Skeletal muscle tissue (tissue), 4 donors: ENCODE data around the gene PPM1H. TPM values are rescaled to one million over a fixed set of nuclear protein-coding genes. Genes with fewer than 3 reads are reported as not detected.
"Not testable (repeated sequence)": the region's sequence is repeated elsewhere in the genome, so short reads cannot be mapped to it uniquely, and the experiment has no call there.

ENCODE experiments used
- H3K27ac ChIP-seq: one replicate; pipeline ENCODE4 v1.7.0; 2013; ENCODE audit warnings: mild to moderate bottlenecking, low read depth, low read length, inconsistent platforms
- H3K27me3 ChIP-seq, 3 donors: one replicate each; pipeline ENCODE4 v1.7.0; 2013; ENCODE audit warnings: low read length in 3 of 3; ENCODE audit not compliant: control insufficient read depth in 3 of 3, insufficient read depth in 3 of 3
- H3K36me3 ChIP-seq, 3 donors: one replicate each; pipeline ENCODE4 v1.7.0; 2013; ENCODE audit warnings: low read length in 3 of 3; ENCODE audit not compliant: control insufficient read depth in 3 of 3, insufficient read depth in 3 of 3
- H3K4me1 ChIP-seq, 3 donors: one replicate each; pipeline ENCODE4 v1.7.0; 2013; ENCODE audit warnings: low read length in 3 of 3, mild to moderate bottlenecking in 3 of 3; ENCODE audit not compliant: control insufficient read depth in 3 of 3, insufficient read depth in 3 of 3
- H3K4me3 ChIP-seq, 3 donors: one replicate each; pipeline ENCODE4 v1.7.0; 2013; ENCODE audit warnings: low read length in 3 of 3
- H3K9ac ChIP-seq, 3 donors: one replicate each; pipeline ENCODE4 v1.7.0; 2013; ENCODE audit warnings: low read length in 3 of 3, mild to moderate bottlenecking in 3 of 3, moderate library complexity in 2 of 3, low read depth in 1 of 3
- H3K9me3 ChIP-seq, 3 donors: one replicate each; pipeline ENCODE4 v1.7.0; 2013; ENCODE audit warnings: low read length in 3 of 3; ENCODE audit not compliant: control insufficient read depth in 3 of 3
- total RNA-seq: library from RNA; depleted of rRNA; stranded (reverse); fragments of >200 nt; gene quantifications from one replicate; pipeline ENCODE4 v1.2.3, GENCODE V29; 2014
- donor health status: Osteomylitis.

Gene PPM1H
- total RNA-seq, 1 donor from 2014 or later: 4.2 TPM

DNA sequence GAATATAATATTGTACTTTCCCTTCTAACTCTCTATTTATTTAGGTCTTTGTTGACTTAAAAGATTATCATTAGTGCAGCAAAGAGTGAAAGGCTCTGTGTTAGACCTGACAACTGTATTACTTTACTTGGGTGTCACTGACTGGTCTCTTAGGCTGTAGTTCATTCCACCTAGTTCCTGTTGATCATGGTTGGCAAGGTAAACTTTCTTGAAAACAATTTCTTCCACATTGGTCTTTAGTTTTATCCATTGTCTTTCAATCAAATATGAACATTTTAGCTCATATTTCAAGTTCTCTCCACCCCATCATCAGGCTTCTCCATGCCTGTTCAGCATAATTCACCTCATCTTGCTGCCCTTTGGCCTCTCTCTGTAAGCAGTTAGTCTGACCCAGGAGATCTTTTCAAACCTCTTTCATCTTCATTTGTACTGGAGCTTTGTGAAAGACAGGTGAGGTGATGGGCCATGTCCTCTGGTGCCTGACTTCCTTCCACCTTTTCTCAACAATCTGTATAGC is 32.1 kb upstream of the PPM1H start:
- Histone ChIP-seq H3K9me3 (no peaks in the 10 kb centered on the region), H3K9ac (no peak overlapping the region), H3K27me3 (no peaks in the 10 kb centered on the region), H3K4me1 (no peaks in the 10 kb centered on the region), H3K4me3 (no peak overlapping the region), H3K27ac (no peak overlapping the region), H3K36me3 (no peaks in the 10 kb centered on the region)

DNA sequence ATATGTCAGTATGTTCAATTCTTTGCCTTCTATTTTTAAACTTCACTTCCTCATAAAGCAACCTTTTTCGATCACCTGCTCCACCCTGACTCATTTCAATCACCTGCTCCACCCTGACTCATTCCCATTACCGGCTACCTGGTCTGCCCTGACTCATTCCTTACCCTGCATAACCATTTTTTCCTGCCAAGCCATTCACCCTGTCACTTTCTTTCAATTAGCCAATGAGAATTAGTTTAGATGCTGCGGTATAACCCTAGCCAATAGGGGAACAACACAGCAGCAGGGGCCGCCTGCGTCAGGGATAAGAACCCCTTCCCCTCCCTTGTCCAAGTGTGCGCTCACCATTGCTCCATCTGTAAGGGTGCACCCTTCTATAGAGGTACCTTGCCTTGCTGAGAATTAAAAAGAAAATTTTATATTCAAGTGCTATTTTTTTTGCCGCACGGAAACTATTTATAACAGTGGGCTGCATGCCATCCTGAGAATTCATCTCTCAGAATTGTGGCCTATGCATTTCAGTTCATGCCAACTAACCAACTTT is 31.6 kb upstream of the PPM1H start:
- H3K36me3 ChIP-seq, H3K4me3 ChIP-seq, H3K9ac ChIP-seq, H3K4me1 ChIP-seq, H3K27ac ChIP-seq, H3K9me3 ChIP-seq, H3K27me3 ChIP-seq: not testable (repeated sequence)

DNA sequence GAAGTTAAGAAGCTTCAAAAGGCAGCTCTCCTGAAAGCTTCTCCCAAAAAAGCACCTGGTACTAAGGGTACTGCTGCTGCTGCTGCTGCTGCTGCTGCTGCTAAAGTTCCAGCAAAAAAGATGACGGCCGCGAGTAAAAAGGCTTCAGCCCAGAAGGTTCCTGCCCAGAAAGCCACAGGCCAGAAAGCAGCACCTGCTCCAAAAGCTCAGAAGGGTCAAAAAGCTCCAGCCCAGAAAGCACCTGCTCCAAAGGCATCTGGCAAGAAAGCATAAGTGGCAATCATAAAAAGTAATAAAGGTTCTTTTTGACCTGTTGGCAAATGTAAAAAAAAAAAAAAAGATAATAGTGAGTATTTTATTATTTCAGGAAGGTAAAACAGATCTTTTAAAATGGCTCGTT is 30.8 kb upstream of the PPM1H start:
- H3K27ac ChIP-seq: not testable (repeated sequence)

DNA sequence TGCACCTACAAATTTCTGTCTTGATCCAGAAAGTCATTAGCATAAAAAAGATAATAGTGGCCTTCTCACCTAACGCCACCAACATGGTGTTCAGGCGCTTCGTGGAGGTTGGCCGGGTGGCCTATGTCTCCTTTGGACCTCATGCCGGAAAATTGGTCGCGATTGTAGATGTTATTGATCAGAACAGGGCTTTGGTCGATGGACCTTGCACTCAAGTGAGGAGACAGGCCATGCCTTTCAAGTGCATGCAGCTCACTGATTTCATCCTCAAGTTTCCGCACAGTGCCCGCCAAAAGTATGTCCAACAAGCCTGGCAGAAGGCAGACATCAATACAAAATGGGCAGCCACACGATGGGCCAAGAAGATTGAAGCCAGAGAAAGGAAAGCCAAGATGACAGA is 30.3 kb upstream of the PPM1H start:
- H3K36me3 ChIP-seq, H3K27ac ChIP-seq, H3K4me3 ChIP-seq, H3K9me3 ChIP-seq, H3K4me1 ChIP-seq, H3K9ac ChIP-seq, H3K27me3 ChIP-seq: not testable (repeated sequence)

More for the DNA sequence above, 30.8 kb upstream of the PPM1H start:
- not testable (repeated sequence) for H3K36me3 ChIP-seq, H3K27me3 ChIP-seq, H3K9me3 ChIP-seq, H3K9ac ChIP-seq, H3K4me3 ChIP-seq, H3K4me1 ChIP-seq

DNA sequence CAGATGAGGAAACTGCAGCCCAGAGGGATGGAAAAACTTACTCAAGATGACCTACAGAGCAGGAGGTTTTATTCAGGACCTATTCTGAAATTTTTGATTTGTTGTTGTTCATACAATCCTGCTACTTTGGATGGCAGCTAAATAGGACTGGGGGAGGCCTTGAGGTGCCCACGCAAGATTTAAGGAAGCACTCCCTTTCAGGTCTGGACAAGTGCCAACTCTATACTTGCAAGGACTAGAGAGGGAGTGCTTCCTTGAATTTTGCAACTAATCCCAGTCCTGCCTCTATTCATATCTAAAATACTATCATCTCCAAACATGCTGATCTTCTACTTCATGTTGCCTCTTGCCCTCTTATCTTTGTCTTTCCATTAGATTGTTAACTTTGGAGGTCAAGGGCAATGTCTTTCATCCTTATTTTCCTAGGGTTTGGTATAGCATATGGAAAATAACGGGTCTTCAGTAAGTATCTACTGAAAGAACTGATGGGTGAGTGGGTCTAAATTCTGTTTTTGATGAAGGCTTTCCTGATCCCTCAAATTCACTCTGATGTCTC is 28.6 kb upstream of the PPM1H start:
- Histone ChIP-seq H3K27ac (no peak overlapping the region), H3K27me3 (no peaks in the 10 kb centered on the region), H3K4me3 (no peak overlapping the region), H3K36me3 (no peaks in the 10 kb centered on the region), H3K9me3 (no peaks in the 10 kb centered on the region), H3K9ac (no peak overlapping the region), H3K4me1 (no peaks in the 10 kb centered on the region)

DNA sequence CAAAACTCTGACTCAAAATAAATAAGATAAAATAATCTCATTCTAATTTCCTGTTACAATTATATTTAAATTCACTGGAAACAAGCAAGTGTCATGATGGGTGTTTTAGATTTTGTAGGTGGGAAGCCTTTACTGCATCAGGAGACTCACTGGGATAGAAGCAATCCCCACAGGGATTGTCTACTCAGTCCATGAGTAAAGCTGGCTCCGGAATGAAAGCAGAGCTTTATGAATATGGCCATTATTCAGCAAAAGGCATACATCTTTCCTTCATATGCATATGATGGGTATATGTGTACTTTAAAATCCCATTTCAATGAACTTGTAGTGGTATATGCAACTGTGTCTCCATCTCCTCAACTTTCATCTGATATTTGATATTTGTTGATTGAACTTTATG is 25.4 kb upstream of the PPM1H start:
- Histone ChIP-seq H3K9ac (no peak overlapping the region), H3K9me3 (no peaks in the 10 kb centered on the region), H3K4me3 (no peak overlapping the region), H3K27me3 (no peaks in the 10 kb centered on the region), H3K36me3 (no peaks in the 10 kb centered on the region), H3K27ac (no peak overlapping the region), H3K4me1 (no peaks in the 10 kb centered on the region)

DNA sequence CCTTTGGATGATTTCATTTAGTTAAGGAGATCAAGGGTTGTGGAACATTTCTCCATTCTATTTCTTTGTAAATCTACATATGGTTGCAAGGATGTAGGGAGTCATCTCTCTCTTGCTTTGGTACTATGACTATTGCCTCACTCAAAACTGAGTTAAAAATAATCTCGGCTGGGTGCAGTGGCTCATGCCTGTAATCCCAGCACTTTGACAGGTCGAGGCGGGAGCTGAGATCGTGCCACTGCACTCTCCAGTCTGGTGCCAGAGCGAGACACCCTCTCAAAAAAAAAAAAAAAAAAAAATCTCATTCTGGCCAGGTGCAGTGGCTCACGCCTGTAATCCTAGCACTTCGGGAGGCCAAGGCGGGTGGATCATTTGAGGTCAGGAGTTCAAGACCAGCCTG is 24.8 kb upstream of the PPM1H start:
- Histone ChIP-seq H3K36me3 (no peaks in the 10 kb centered on the region), H3K4me1 (no peaks in the 10 kb centered on the region), H3K4me3 (no peak overlapping the region), H3K9ac (no peak overlapping the region), H3K27me3 (no peaks in the 10 kb centered on the region), H3K27ac (no peak overlapping the region), H3K9me3 (no peaks in the 10 kb centered on the region)

DNA sequence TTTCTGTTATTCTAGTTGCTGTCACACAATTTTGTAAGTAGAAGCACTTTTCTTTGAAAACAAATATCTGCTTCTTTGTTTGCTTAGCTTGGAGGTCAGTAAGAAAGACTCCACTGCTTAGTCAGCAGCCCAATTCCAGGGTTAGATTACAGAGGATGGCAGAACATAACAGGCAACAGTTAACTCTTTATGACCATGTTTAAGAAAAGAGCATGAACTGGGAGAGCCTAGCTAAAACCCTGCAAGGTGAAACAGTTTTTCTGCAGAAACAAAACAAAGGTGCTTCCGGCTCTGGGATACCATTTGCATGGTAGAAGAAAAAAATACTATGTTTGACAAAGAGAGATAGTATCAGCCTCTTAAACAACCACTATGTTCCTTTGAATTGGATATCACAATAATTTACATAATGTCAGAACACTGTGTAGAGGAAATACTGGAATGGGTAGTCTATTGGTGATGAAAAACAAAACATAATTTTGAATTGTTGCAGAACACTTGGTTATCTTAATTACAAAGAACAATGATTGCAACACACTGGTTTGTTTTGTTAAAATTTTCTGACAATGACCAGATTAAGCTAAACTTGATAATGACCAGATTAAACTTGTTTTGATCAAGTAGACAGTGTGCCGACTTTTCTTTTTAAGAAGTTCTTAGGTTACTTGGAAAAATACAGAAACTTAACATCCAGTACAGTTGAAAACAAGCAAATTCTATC is 22.4 kb upstream of the PPM1H start:
- Histone ChIP-seq H3K27me3 (no peaks in the 10 kb centered on the region), H3K27ac (no peak overlapping the region), H3K9me3 (no peaks in the 10 kb centered on the region), H3K36me3 (no peaks in the 10 kb centered on the region), H3K9ac (no peak overlapping the region), H3K4me3 (no peak overlapping the region), H3K4me1 (no peaks in the 10 kb centered on the region)

DNA sequence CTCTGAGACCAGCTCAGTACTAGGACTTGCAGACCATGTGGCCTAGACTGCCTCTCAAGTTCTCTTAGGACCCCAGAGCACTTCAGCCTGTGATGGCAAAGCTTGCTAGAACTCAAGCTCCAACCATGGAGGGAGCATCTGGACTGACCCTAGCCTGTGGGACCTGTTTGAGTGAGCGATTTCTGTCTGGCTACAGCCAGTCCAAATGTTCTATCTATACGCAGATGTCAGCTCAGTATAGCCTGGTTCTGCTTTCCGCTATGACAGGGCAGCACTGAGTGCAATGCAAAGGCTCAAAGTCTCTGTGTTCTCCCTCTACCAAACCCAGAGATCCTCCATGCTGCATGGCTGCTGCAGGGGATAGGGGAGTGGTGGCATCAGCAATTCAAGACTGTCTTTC is 20.7 kb upstream of the PPM1H start:
- Histone ChIP-seq H3K9ac (no peak overlapping the region), H3K4me3 (no peak overlapping the region), H3K27ac (no peak overlapping the region), H3K9me3 (no peaks in the 10 kb centered on the region), H3K36me3 (no peaks in the 10 kb centered on the region), H3K27me3 (no peaks in the 10 kb centered on the region), H3K4me1 (no peaks in the 10 kb centered on the region)

DNA sequence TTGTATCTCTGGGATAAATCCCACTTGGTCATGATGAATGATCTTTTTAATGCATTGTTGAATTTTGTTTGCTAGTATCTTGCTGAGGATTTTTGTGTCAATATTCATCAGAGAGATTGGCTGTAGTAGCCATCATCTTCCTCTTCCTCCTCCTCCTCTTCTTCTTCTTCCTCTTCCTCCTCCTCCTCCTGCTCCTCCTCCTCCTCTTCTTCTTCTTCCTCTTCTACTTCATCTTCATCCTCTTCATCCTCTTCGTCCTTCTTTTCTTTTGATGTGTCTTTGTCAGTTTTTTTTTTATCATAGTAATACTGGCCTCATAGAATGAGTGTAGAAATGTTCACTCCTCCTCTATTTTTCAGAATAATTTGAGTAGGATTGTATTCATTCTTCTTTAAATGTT is 15.4 kb upstream of the PPM1H start:
- Histone ChIP-seq H3K9me3 (no peaks in the 10 kb centered on the region), H3K4me1 (no peaks in the 10 kb centered on the region), H3K4me3 (no peak overlapping the region), H3K9ac (no peak overlapping the region), H3K27ac (no peak overlapping the region), H3K36me3 (no peaks in the 10 kb centered on the region), H3K27me3 (no peaks in the 10 kb centered on the region)
